D721Med (cell line): Measurements from ENCODE around the gene WEE1.

ENCODE experiments used
- DNase-seq: peaks from one replicate; pipeline ENCODE4 v3.0.0; 2011; ENCODE audit warnings: low spot score; ENCODE audit not compliant: insufficient read length
- FAIRE-seq: peaks from 2 replicates; lab custom pipeline; 2011; peaks lifted over from hg19 to GRCh38; lab: Jason Lieb, UNC
- CTCF ChIP-seq: IDR thresholded peaks from 2 replicates; pipeline ENCODE4 v1.5.1; 2012; ENCODE audit warnings: mild to moderate bottlenecking, control low read depth; ENCODE audit not compliant: insufficient read depth; ENCODE audit errors: missing control alignments

Gene WEE1

GRCh38 chr11:9529334-9529650 is 44.2 kb upstream of the WEE1 start:
- TF ChIP-seq CTCF, result no peak
- FAIRE-seq, result no peak
- DNase-seq, result no peak

- DNase-seq (no peak), FAIRE-seq (no peak)
- TF ChIP-seq CTCF, result no peak
These were observed 43.3 kb upstream of the WEE1 start for GRCh38 chr11:9530020-9530621.

GRCh38 chr11:9530901-9531625 is 42.4 kb upstream of the WEE1 start:
- no peak for FAIRE-seq
- no peak for TF ChIP-seq CTCF
- DNase-seq, result no peak

- FAIRE-seq (no peak), DNase-seq (no peak)
- no peak for TF ChIP-seq CTCF
These were observed 40.4 kb upstream of the WEE1 start for GRCh38 chr11:9533058-9533457.

GRCh38 chr11:9533736-9534473 is 39.6 kb upstream of the WEE1 start:
- no peak for DNase-seq
- TF ChIP-seq CTCF, result no peak
- no peak for FAIRE-seq

GRCh38 chr11:9535189-9535781 is 38.2 kb upstream of the WEE1 start:
- DNase-seq, result no peak
- no peak for FAIRE-seq
- TF ChIP-seq CTCF, result peak; percentile 63
